Epithelial cell of esophagus (primary cell): ENCODE measurements around the gene MCRIP2.

Experiments
- DNase-seq: peaks from one replicate; pipeline ENCODE4 v3.0.0; 2010; ENCODE audit warnings: low read depth
- H3K4me3 ChIP-seq: 2 replicates; pipeline ENCODE4 v1.5.1; 2011; ENCODE audit warnings: mild to moderate bottlenecking, low read length, control low read depth
- CTCF ChIP-seq: IDR thresholded peaks from 2 replicates; pipeline ENCODE4 v1.5.1; 2011; ENCODE audit warnings: low read depth, mild to moderate bottlenecking, low read length, control low read depth, inconsistent platforms; ENCODE audit not compliant: insufficient read depth; ENCODE audit errors: missing control alignments

The MCRIP2 gene

GRCh38 chr16:667113-667779 lies 25.6 kb downstream of the MCRIP2 start:
- no peak for DNase-seq
- H3K4me3 ChIP-seq, result no peak overlapping the region

GRCh38 chr16:667780-668518 lies 26.3 kb downstream of the MCRIP2 start, which contains the start of gene RHOT2:
Gene RHOT2 (plus strand): TSS chr16:668132. CDS start chr16:668200, 68 bp downstream.
- peak; percentile 94 for DNase-seq

More at GRCh38 chr16:667113-667779, 25.6 kb downstream of the MCRIP2 start:
- no peak for TF ChIP-seq CTCF

GRCh38 chr16:668519-669171 lies 27.0 kb downstream of the MCRIP2 start:
- TF ChIP-seq CTCF, result no peak
- no peak for DNase-seq
- peak overlapping the region; percentile 76 for H3K4me3 ChIP-seq

More at GRCh38 chr16:667780-668518, 26.3 kb downstream of the MCRIP2 start, which contains the start of gene RHOT2:
- H3K4me3 ChIP-seq, result peak within 1 kb of the TSS; percentile 76
- peak; percentile 33 for TF ChIP-seq CTCF

GRCh38 chr16:669666-670065 lies 28.0 kb downstream of the MCRIP2 start:
- DNase-seq, result no peak
- no peak overlapping the region for H3K4me3 ChIP-seq
- no peak for TF ChIP-seq CTCF

- no peak for DNase-seq
- no peak overlapping the region for H3K4me3 ChIP-seq
- TF ChIP-seq CTCF, result no peak
These were observed 29.1 kb downstream of the MCRIP2 start for GRCh38 chr16:670485-671352.
